ENCODE measurements around the gene PITHD1. TPM values are rescaled to one million over a fixed set of nuclear protein-coding genes. Genes with fewer than 3 reads are reported as not detected.
A peak's percentile ranks its signal among the peaks of the same experiment; 100 is the strongest.

PITHD1 gene
- total and polyA plus RNA-seq, 2 of the 8 experiments (the other 6 are each of a cell fraction or from before 2014, with no cell fraction given) = 67.4 to 68.8 TPM

DNA sequence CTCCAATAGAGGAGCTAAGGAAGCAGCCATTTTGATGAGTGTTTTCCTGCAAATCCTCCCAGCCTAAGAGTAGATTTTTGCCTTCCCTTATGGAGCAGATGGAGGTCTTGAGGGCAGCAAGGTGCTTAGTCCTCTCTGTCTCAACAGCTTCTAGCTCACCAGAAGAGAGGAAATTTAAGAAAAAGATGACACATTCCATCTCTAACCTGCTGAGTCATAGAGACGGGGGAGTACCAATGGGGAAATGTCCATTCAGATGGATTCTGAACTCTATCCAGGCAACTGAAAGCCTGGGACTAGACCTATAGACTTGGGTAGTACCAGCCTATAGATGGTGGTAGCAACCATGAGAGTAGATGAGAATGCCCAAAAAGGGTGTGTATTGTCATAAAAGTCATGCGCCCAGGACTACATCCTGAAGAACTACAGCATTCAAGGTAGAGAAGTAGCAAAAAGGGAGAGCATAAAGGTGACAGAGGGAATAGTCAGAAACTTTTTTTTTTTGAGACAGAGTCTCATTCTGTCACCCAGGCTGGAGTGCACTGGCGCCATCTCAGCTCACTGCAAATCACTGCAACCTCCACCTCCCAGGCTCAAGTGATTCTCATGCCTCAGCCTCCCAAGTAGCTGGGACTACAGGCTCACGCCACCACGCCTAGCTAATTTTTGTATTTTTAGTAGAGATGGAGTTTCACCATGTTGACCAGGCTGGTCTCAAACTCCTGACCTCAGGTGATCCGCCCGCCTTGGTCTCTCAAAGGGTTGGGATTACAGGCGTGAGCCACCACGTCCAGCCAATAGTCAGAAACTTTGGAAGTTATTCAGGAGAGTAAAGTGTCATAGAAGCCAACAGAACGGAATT lies 45.6 kb upstream of the PITHD1 start:
- WGBS, 2 experiments (ENCODE audit: extremely low coverage in 1 of 2, insufficient coverage in 1 of 2, insufficient read length in 1 of 2, insufficient replicate concordance in 2 of 2, low coverage in 1 of 2, low lambda C conversion rate in 2 of 2, missing lambda C conversion rate in 1 of 2) = 93% methylated on average over 10 of the region's 10 CpGs; no CpG with 5 or more reads in 1 of the 2 experiments
- Histone ChIP-seq H2BK12ac (ENCODE audit: low read depth, low read length) (no peak overlapping the region), H2AK5ac (ENCODE audit: low read depth, low read length) (no peak overlapping the region), H3K27me3 (replicated peaks in 1 of 4; ENCODE audit: control insufficient read depth in 3 of 4, extremely low read depth in 1 of 4, insufficient read depth in 3 of 4, low read length in 3 of 4) (no peaks in the 10 kb centered on the region), H3K79me2 (ENCODE audit: control insufficient read depth in 1 of 2, insufficient read depth in 2 of 2, low read length in 2 of 2) (no peaks in the 10 kb centered on the region), H3K4ac (replicated peaks; ENCODE audit: insufficient read length, low read depth, low read length) (no peak overlapping the region), H4K8ac (ENCODE audit: extremely low read depth, insufficient read depth, low read length) (no peak overlapping the region; the same call in 1 of the 2 replicates), H4K91ac (replicated peaks; ENCODE audit: insufficient read length, low read length) (no peak overlapping the region), H4K20me1 (replicated peaks in 1 of 2; ENCODE audit: control insufficient read depth in 1 of 2, insufficient read depth in 2 of 2, low read length in 2 of 2) (peaks cover 0 to 5% of the 10 kb centered on the region in 2 experiments), H3K4me2 (ENCODE audit: insufficient read depth in 1 of 2, low read depth in 2 of 2, low read length in 2 of 2) (no peak overlapping the region), H3K18ac (ENCODE audit: extremely low read depth, low read length) (no peak overlapping the region), H3K23me2 (ENCODE audit: low read depth, low read length) (no peaks in the 10 kb centered on the region), H3K4me3 (ENCODE audit: extremely low read depth in 1 of 4, insufficient read depth in 2 of 4, low read depth in 3 of 4, low read length in 4 of 4) (no peak overlapping the region), H2BK15ac (ENCODE audit: low read length) (no peak overlapping the region), H3K9me3 (ENCODE audit: insufficient read depth in 2 of 2, low read depth in 1 of 2, low read length in 1 of 2) (no peaks in the 10 kb centered on the region), H2AFZ (ENCODE audit: low read length) (no peak overlapping the region), H3K4me1 (replicated peaks in 1 of 4; ENCODE audit: control insufficient read depth in 3 of 4, insufficient read depth in 4 of 4, low read length in 3 of 4) (no peaks in the 10 kb centered on the region), H3K23ac (ENCODE audit: insufficient read length) (no peak overlapping the region), H3K27ac (ENCODE audit: low read depth, low read length) (no peak overlapping the region), H3K56ac (replicated peaks; ENCODE audit: insufficient read length, low read depth, low read length) (no peak overlapping the region), H3K14ac (ENCODE audit: insufficient read length) (no peak overlapping the region), H2BK5ac (ENCODE audit: low read depth, low read length) (no peak overlapping the region), H3K9ac (replicated peaks in 1 of 4; ENCODE audit: extremely low read depth in 1 of 4, low read depth in 3 of 4, low read length in 3 of 4) (no peak overlapping the region; a peak in 1 of 7 replicates), H2BK20ac (ENCODE audit: low read length) (no peak overlapping the region), H4K5ac (ENCODE audit: insufficient read length, low read depth, low read length) (no peak overlapping the region), H3K79me1 (ENCODE audit: low read depth, low read length) (no peaks in the 10 kb centered on the region), H2BK120ac (replicated peaks; ENCODE audit: low read depth, low read length) (no peak overlapping the region), H3K36me3 (ENCODE audit: control insufficient read depth in 2 of 4, insufficient read depth in 4 of 4, low read length in 3 of 4) (no peaks in the 10 kb centered on the region)
- POLR2A ChIA-PET (ENCODE audit: partially characterized antibody) = interaction anchor here (1.2 to 3.6 kb wide), 4 partner anchors 11 to 40 kb away, joined by 4 to 19 read pairs (median 10); partner anchors contain the start of genes ELOA and RPL11
- no peak for TF ChIP-seq RXRA (IDR thresholded peaks at IDR 0.05; ENCODE audit: insufficient read depth, low read depth, low read length)
- TF ChIP-seq KDM1A (IDR thresholded peaks at IDR 0.05; ENCODE audit: borderline replicate concordance, low read length) = 0 out of 2 replicates have a peak, but pooled peaks have one; percentile 12
- TF ChIP-seq, protein P1, sequence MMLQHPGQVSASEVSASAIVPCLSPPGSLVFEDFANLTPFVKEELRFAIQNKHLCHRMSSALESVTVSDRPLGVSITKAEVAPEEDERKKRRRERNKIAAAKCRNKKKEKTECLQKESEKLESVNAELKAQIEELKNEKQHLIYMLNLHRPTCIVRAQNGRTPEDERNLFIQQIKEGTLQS (IDR thresholded peaks at IDR 0.05; ENCODE audit: insufficient read depth, low read depth, low read length) = no peak
- FAIRE-seq = no peak
- CTCF ChIA-PET (ENCODE audit: partially characterized antibody) = interaction anchor here (1.3 to 3.8 kb wide), 4 partner anchors 13 to 43 kb away, joined by 3 to 17 read pairs (median 6); no protein-coding TSS in a partner anchor
- DNase-seq (ENCODE audit: low read depth in 1 of 2, low spot score in 2 of 2) = no peak
